Muscle of leg (tissue), 11 donors: Measurements from ENCODE around the gene PSAT1. TPM values are rescaled to one million over a fixed set of nuclear protein-coding genes. Genes with fewer than 3 reads are reported as not detected.

Experiments used
- DNase-seq: peaks from one replicate; pipeline ENCODE4 v3.0.0; 2013
- H3K27ac ChIP-seq: one replicate; pipeline ENCODE4 v1.5.1; 2013; ENCODE audit warnings: mild to moderate bottlenecking, low read length, control low read depth
- H3K27me3 ChIP-seq: one replicate; pipeline ENCODE4 v1.6.1; 2013; ENCODE audit warnings: low read length; ENCODE audit not compliant: control insufficient read depth, insufficient read depth
- H3K36me3 ChIP-seq: one replicate; pipeline ENCODE4 v1.6.1; 2013; ENCODE audit warnings: low read length; ENCODE audit not compliant: control insufficient read depth, insufficient read depth
- H3K4me1 ChIP-seq: one replicate; pipeline ENCODE4 v1.6.1; 2013; ENCODE audit warnings: low read length; ENCODE audit not compliant: control insufficient read depth, insufficient read depth
- H3K4me3 ChIP-seq: one replicate; pipeline ENCODE4 v1.5.1; 2013; ENCODE audit warnings: low read length, control low read depth
- H3K9me3 ChIP-seq: replicated peaks from 2 replicates; pipeline ENCODE4 v1.6.1; 2013; ENCODE audit warnings: low read depth, low read length; ENCODE audit not compliant: control insufficient read depth
- whole genome bisulfite sequencing: methylation state at CpG from one replicate; pipeline ENCODE4 v1.1.5; 2013; ENCODE audit warnings: missing lambda C conversion rate; ENCODE audit not compliant: insufficient coverage; 5-methylcytosine and 5-hydroxymethylcytosine counted together
- polyA plus RNA-seq, 8 donors: library from polyadenylated mRNA; unstranded; fragments of 120-200 nt; gene quantifications; one replicate each; pipeline versions ENCODE4 v1.2.1 to v1.2.3, GENCODE V29; 2013; ENCODE audit warnings: inconsistent platforms in 1 of 8, low replicate concordance in 1 of 8; ENCODE audit not compliant: insufficient read length in 8 of 8, insufficient read depth in 1 of 8
- total RNA-seq: library from RNA; stranded (reverse); fragments of 120-200 nt; gene quantifications from one replicate; pipeline ENCODE4 v1.2.4, GENCODE V29; 2013

PSAT1 gene
- total and polyA plus RNA-seq, 9 donors: 25.3 to 46.4 (median 40.6) TPM

DNA sequence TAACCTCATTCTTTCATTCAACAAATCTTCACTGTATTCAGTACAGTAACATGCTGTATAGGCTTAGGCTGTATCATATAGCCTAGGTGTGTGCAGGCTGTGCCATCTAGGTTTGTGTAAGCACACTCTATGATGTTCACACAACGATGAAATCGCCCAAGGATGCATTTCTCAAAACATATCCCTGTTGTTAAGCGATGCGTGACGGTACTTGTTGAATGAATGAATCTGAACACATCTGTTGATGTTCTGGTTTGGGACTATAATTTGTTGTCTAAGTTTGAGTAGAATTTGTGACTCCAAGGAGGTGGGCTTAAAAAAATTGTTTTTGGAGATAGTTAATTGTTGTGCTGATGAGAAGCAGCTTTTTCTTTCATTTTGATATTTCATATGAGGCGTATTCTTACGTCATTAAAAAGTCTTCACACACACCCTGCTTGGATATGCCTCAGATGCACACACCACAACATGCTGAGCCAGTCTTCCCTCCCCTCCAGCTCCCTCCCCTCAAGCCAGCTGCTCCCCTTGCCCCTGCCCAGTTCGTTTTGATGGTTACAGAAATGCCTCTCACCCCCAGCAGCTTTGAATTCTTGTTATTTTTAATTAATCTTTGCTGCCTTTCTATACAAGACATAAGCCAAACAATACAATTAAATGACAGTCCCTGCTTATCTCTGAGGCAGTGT lies 5.5 kb upstream of the PSAT1 start:
- no peaks in the 10 kb centered on the region for H3K36me3 ChIP-seq
- peaks cover 30% of the 10 kb centered on the region for H3K4me1 ChIP-seq
- peak; percentile 22 for DNase-seq
- 88% methylated on average over 5 of the region's 8 CpGs for WGBS
- H3K27ac ChIP-seq: peak overlapping the region; percentile 53
- no peaks in the 10 kb centered on the region for H3K9me3 ChIP-seq
- no peak overlapping the region for H3K4me3 ChIP-seq
- no peaks in the 10 kb centered on the region for H3K27me3 ChIP-seq

DNA sequence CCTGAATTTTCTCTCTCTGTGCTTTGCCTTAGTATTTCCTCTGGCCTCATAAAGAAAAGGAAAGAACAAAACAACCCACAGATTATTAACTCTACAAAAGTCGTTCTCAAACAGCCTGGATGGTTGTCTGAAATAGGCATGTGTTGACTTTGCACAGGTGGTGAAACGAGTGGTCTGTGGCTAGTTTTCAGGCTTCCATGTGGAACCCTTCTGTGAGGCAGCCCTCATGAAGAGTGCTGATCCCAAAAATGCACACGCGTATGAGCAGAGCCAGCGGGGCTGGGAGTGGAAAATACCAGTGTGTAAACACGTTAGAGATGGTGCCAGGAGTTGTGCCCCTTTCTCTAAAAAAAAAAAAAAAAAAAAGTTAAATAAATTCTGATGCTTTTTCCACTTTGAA lies 4.9 kb upstream of the PSAT1 start:
- WGBS: 14% methylated on average over 1 of the region's 6 CpGs
- peak overlapping the region; percentile 53 for H3K27ac ChIP-seq
- H3K36me3 ChIP-seq: no peaks in the 10 kb centered on the region
- H3K4me1 ChIP-seq: peaks cover 34% of the 10 kb centered on the region
- H3K27me3 ChIP-seq: no peaks in the 10 kb centered on the region
- no peaks in the 10 kb centered on the region for H3K9me3 ChIP-seq
- H3K4me3 ChIP-seq: no peak overlapping the region
- DNase-seq: no peak

DNA sequence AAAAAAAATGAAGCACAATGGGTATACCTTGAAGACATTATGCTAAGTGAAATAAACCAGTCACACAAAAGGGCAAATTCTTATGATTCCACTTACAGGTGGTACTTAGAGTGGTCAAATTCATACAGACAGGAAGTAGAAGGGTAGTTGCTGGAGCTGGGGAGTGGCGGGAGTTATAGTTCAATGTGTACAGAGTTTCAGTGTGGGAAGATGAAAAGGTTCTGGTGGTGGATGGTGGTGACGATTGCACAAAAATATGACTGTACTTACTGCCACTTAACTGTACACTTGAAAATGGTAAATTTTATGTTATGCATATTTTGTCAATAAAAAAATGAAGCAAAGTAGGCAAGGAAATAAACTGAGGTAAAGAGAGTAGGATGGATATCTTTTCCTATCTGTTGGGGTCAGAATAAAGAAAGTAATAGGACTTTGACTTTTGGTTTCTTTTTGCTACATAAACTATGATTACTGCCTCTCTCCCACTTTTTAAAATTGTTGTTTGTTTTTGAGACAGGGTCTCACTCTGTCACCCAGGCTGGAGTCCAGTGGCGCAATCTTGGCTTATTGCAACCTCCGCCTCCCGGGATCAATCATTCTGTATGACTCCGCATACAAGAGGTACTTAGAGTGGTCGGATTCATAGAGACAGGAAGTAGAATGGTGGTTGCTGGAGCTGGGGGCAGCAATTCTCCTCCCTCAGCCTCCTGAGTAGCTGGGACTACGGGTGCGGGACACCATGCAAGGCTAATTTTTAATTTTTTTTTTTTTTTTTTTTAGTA lies 4.0 kb upstream of the PSAT1 start:
- H3K27ac ChIP-seq: no peak overlapping the region
- no peak for DNase-seq
- no CpG with 5 or more reads among the region's 9 CpGs for WGBS

GRCh38 chr9:78294290-78295176 lies 2.4 kb upstream of the PSAT1 start:
- Histone ChIP-seq H3K9me3 (no peaks in the 10 kb centered on the region), H3K36me3 (no peaks in the 10 kb centered on the region), H3K27me3 (no peaks in the 10 kb centered on the region), H3K4me3 (no peak overlapping the region), H3K27ac (peak overlapping the region; percentile 15), H3K4me1 (peaks cover 36% of the 10 kb centered on the region)
- 57% methylated on average over 1 of the region's 5 CpGs for WGBS
- DNase-seq: peak; percentile 61

More for the DNA sequence above, 4.0 kb upstream of the PSAT1 start:
- H3K4me1 ChIP-seq: peaks cover 36% of the 10 kb centered on the region
- no peaks in the 10 kb centered on the region for H3K36me3 ChIP-seq
- no peaks in the 10 kb centered on the region for H3K9me3 ChIP-seq
- no peaks in the 10 kb centered on the region for H3K27me3 ChIP-seq
- no peak overlapping the region for H3K4me3 ChIP-seq

DNA sequence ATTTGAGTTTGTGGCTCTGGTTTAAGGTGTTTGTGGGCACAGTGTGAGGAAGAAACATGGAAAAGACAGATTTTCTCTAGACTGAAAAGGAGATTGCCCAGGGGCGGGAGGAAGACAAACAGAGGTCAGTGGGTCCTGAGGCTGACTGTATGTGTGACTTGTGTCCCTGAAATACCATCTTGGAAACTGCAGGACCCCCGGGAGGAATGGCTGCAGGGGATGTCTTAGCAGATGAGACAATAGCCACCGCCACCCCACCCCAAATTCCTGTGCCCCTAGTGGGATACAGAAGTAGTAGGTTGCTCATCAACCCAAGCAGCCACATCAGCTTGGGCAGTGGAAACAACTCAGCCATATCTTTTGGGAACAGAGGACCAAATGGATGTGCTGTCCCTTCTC lies 1.7 kb upstream of the PSAT1 start:
- peak overlapping the region; percentile 90 for H3K27ac ChIP-seq
- no peak overlapping the region for H3K4me3 ChIP-seq
- no peaks in the 10 kb centered on the region for H3K9me3 ChIP-seq
- H3K36me3 ChIP-seq: no peaks in the 10 kb centered on the region
- H3K27me3 ChIP-seq: no peaks in the 10 kb centered on the region
- peaks cover 35% of the 10 kb centered on the region for H3K4me1 ChIP-seq
- whole genome bisulfite sequencing: 91% methylated on average over 1 of the region's 3 CpGs
- no peak for DNase-seq

DNA sequence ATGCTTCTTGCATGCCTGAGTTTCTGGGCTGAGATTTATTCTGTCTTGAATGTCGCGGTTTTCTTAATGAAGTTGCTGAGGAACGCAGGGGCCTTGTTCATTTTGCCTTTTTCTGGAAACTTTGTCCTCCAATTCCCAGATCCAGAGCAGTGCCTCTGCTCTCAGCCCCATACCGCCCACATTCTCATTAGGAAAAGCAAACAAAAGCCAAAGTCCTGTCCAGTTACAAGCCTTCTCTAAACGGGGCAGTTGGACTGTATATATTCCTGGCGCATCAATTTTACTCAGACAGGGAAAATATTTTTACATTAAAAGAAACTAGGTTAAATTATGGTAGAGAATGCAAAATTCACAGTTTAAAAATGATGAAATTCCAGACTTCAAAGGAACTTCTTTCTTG lies 1.2 kb upstream of the PSAT1 start:
- H3K27me3 ChIP-seq: no peaks in the 10 kb centered on the region
- WGBS: no CpG with 5 or more reads among the region's 6 CpGs

DNA sequence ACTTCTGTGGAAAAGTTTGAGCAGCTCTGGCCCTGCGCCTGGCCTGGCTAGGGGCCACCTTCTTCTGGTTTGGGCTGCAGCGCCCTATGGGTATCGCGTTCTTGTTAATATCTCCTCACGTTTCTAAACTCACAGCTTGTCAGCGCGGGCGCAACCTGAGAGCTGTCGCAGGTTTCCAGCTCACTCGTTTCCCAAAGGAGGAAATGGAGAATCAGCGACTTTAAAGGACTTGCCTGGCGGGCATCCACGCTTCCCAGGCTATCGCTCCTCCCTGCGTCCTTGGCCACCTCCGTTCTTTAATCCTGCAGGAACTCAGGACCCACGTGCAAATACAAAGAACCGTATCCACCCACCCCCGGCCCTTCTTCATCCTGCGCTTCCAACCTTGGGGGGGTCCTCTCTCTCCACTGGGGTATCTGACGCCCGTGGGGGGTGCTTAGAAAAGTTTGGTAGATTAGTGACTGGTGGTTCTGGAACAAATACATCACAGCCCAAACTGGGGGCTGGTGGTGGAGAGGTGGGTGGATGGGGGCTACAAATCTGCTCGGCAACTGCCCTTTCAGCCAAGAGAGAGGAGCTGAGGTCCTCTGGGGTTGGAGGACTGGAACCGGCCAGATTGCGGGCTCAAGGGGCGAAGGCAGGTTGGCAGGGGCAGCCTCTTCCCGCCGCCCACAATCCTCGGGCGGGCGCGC lies 578 bp upstream of the PSAT1 start:
- DNase-seq: peak; percentile 68
- under 1% methylated on average over 23 of the region's 32 CpGs for WGBS

More for the DNA sequence above, 1.2 kb upstream of the PSAT1 start:
- Histone ChIP-seq H3K9me3 (no peaks in the 10 kb centered on the region), H3K4me3 (no peak overlapping the region), H3K4me1 (peaks cover 31% of the 10 kb centered on the region), H3K27ac (peak overlapping the region; percentile 90), H3K36me3 (no peaks in the 10 kb centered on the region)
- peak; percentile 43 for DNase-seq

GRCh38 chr9:78297672-78297961 lies 692 bp downstream of the PSAT1 start:
- Histone ChIP-seq H3K27me3 (no peaks in the 10 kb centered on the region), H3K27ac (peak overlapping the region; percentile 90)

More for the DNA sequence above, 578 bp upstream of the PSAT1 start:
- H3K27ac ChIP-seq: peak overlapping the region; percentile 90
- H3K27me3 ChIP-seq: no peaks in the 10 kb centered on the region
- H3K4me3 ChIP-seq: peak overlapping the region; percentile 70
- no peaks in the 10 kb centered on the region for H3K9me3 ChIP-seq
- peaks cover 31% of the 10 kb centered on the region for H3K4me1 ChIP-seq
- no peaks in the 10 kb centered on the region for H3K36me3 ChIP-seq

GRCh38 chr9:78298046-78298765 lies 1.3 kb downstream of the PSAT1 start:
- Histone ChIP-seq H3K4me3 (peak overlapping the region; percentile 70), H3K27ac (peak overlapping the region; percentile 90), H3K4me1 (peaks cover 24% of the 10 kb centered on the region), H3K27me3 (no peaks in the 10 kb centered on the region), H3K36me3 (peaks cover 5% of the 10 kb centered on the region), H3K9me3 (no peaks in the 10 kb centered on the region)
- 0% methylated on average over 3 of the region's 16 CpGs for WGBS
- peak; percentile 40 for DNase-seq

More at GRCh38 chr9:78297672-78297961, 692 bp downstream of the PSAT1 start:
- no peak for DNase-seq
- WGBS: 1% methylated on average over 10 of the region's 10 CpGs
- peaks cover 4% of the 10 kb centered on the region for H3K36me3 ChIP-seq
- peak overlapping the region; percentile 70 for H3K4me3 ChIP-seq
- H3K9me3 ChIP-seq: no peaks in the 10 kb centered on the region
- H3K4me1 ChIP-seq: peaks cover 24% of the 10 kb centered on the region
